RKO (cell line): ENCODE data around the gene EFCC1.

Experiments
- DNase-seq: peaks from one replicate; pipeline ENCODE4 v3.0.0-alpha.2; 2016; ENCODE audit warnings: low spot score

The EFCC1 gene, protein sequence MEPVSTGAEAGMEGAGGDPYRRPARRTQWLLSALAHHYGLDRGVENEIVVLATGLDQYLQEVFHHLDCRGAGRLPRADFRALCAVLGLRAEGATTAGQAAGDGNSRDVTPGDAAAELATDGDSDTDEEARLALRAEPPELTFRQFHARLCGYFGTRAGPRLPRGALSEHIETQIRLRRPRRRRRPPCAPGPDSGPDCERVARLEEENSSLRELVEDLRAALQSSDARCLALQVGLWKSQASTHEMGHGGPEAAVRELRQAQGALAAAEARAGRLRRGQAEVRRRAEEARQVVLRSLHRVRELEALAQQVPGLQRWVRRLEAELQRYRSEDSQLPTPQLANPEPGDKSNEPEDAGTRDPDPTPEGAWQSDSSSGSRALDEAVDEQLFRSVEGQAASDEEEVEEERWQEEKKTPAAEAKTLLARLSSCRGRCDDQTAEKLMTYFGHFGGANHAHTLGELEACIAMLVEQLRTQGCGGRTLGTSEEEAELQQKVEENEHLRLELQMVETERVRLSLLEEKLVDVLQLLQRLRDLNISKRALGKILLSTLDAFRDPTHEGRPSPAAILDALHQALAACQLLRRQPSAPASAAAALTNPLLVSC

DNA sequence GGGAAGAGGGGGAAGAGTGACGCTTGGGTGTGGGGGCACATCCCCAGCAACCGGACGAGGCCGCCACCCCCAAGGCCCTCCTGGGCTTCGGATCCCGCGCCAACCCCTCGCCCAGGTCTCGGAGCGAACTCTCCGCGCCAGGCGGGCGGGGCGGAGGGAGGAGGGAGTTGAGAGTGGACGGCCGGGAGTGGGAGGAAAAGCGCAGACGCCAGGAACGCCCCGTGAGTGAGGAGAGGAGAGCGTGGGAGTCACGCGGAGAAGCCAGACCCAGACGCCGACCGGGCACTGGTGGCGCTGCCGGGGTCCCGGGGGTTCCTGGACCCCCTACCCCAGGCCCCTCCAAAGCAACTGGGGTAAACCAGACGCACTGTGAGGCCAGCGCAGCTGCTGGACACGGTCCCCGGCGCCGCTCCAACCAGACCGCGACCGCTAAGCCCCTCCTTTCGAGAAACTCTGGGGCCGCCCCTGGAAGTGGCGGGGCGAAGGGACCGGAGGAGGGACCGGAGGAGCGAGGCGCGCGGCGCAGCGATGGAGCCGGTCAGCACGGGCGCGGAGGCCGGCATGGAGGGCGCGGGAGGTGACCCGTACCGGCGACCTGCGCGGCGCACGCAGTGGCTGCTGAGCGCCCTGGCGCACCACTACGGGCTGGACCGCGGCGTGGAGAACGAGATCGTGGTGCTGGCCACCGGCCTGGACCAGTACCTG is at the start of gene EFCC1:
Gene EFCC1 (plus strand): TSS at position 204 of the 705 bp plus-strand sequence. CDS start 325 bp downstream, at position 529.
- DNase-seq = no peak

DNA sequence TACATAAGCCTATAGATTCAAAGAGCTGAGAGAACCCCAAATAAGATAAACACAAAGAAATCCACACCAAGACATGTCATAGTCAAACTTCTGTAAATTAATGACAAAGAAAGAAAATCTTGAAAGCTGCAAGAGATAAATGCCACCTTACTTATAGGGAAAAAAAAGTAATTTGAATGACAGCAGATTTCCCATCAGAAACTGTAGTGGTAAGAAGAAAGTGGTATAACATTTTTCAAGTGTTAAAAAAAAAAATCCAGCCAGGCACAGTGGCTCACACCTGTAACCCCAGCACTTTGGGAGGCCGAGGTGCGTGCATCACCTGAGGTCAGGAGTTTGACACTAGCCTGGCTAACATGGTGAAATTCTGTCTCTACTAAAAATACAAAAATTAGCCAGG is 44.7 kb upstream of the EFCC1 start:
- no peak for DNase-seq

GRCh38 chr3:128965280-128965679 is 35.8 kb upstream of the EFCC1 start:
- DNase-seq = no peak

DNA sequence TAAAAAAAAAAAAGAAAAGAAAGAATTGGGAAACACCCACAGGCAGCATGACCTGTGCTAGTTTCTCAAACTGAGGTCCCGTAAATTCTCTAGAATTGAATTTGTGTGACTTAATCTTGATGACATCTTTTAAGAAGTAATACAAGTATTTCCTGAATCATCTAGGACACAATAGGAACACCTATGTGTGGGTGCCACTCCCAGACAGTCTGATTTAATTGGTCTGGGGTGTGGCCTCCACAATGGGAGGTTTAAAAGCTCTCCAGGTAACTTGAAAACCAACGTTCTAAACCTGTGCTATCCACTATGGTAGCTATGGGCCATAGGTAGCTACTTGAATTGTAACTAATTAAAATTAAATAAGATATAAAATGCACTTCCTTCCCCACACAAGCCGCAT is 35.3 kb upstream of the EFCC1 start:
- DNase-seq = no peak

GRCh38 chr3:128967748-128968355 is 33.3 kb upstream of the EFCC1 start:
- DNase-seq = no peak

DNA sequence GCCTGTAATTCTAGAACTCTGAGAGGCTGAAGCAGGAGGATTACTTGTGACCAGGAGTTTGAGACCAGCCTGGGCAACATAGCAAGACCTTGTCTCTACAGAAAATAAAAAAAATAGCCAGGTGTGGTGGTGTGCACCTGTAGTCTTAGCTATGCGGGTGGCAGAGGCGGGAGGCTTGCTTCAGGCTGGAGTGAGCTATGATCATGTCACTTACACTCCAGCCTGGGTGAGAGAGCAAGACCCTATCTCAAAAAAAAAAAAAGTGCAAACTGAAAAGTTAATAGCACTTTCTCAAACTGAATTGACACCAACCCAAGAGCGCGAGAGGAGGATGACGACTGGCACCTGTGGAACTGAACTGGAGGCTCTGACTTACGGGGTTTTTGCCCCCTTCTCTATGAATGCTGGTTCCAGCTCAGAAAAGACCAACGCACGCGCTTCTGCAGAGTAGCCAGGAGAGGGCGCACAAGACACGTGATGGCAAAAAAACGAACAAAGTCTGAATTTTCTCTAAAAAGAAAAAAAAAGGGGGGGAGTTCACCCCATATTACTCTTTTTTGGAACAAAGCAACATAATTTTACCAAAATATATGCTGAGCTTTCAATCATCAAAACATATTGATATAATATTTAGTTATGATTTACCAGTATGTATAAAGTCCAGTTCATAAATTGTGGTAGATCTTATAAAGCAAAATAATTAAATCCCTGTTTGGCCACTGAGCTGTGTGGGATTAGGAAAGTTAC is 30.9 kb upstream of the EFCC1 start:
- peak; percentile 45 for DNase-seq

GRCh38 chr3:128970740-128971047 is 30.4 kb upstream of the EFCC1 start:
- DNase-seq = no peak

GRCh38 chr3:128971421-128972100 is 29.5 kb upstream of the EFCC1 start:
- no peak for DNase-seq

DNA sequence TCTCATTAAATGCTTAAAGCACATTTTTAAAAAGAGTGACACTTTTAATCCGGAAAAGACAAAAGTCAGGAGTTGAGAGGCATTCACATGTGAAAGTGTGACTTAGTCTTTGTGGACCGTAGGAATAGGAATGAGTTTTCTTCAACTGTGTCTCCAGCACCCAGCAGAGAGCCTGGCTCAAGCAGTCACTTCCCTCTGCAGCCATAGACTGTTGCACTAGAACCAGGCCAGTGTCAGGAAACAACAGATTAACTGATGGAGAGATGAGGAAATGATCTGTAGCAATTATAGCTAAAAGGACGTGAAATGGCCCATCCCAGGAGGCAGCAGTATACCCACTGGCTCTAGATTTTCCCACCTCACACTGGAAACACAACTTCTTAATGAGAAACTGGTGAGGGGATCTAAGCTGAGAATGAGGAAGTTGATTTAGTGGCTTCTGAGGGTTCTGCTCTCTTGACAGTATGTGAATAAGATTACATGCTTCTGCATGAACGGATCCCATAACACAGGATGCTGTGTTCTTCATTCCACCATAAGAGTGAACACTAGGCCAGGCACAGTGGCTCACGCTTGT is 27.0 kb upstream of the EFCC1 start:
- DNase-seq = no peak

DNA sequence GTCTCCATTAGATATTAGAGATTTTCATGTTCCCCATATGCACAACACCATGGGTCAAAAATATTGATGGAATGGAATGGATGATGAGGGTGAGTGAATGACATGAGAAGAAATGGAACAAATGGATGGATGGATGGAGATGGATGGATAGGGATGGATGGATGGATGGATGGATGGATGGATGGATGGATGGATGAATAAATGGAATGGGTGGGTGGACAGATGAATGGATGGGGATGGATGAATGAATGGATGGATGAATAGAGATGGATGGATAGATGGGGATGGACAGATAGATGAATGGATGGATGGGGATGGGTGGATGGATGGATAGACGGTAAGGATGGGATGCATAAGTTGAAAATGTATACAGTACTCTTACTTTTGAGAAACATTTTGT is 25.8 kb upstream of the EFCC1 start:
- no peak for DNase-seq

DNA sequence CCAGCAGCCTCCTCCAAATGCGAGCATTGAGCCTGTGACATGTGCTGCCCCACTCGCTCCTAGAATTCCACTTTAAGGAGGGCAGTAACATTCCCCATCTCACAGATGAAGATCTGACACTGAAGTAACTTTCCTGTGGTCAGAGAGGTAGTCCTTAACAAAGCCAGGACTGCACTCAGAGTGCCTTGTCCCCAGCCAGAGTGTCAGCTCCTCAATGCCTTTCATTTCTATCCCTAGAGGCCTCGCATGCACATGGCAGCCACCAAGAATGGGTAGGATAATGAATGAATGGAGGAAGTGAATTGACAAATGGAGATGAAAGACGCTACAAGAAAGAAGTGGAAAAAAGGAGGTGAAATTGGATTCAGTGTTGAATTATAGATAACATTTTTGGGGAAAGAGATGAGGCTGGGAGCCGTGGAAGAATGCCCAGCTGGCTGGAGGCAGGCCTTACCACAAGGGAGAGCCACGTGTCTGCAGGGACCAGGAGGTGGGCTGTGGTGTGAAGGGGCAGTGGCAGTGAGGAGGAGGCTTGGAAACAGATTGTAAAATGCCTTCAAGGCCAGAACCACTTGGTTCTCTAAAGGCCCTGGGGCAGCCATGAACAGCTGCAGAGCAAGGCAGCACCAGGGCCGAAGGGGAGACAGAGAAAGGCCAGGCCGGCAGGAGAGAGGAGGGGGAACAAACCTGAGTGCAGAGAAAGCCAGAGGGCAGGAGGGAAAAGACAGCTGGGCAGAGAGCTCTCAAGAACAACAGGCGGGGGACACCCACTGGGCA is 17.6 kb upstream of the EFCC1 start:
- no peak for DNase-seq

DNA sequence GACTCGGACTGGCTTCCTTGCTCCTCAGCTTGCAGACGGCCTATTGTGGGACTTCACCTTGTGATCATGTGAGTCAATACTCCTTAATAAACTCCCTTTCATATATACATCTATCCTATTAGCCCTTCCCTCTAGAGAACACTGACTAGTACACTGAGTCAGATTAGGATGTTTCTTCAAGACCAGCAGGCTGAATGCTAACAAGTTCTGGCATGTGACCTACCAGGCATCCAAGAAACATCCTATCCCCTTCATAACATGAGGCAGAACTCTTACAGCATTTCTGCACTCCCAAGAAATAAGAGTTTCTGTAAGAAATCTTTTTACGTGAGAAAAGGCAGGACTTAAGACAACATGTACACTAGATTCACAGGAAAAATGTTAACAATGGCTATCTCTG is 16.5 kb upstream of the EFCC1 start:
- DNase-seq = no peak

DNA sequence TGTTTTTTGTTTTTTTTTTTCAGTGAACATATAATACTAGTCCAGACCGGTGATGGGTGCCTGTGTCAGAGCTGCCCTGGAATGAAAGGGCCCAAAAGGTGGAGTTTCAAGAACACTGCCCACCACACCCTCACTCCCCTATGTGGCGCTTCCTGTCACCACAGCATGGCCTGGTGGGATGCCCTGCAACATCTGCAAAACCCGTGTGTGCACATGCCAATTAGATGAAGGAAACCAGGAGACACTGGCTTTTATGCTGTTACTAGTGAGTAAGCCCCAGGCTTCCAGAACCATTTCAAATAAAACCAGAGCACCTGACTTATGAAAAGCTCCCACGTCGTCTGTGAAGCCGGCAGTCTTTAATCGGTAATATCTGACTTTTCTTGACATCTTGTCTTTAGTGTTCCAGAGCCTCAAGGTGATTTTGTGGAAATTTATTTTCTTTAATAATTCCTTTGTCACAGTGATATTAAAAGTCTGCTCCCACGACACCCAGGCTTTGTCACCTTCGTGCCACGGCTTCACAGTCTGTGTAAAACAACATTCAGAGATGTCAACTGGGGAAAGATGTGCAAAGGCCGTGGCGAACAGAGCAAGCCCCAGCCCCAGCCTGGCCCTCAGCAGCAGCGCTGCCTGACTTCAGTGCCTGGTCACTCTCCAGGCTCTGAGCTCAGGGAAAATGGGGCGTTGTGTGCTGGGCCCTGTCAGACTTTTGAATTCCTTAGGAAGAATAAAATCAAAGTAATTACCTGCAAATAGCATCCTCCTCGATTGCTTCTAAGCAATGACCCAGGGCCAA is 13.6 kb upstream of the EFCC1 start:
- no peak for DNase-seq

DNA sequence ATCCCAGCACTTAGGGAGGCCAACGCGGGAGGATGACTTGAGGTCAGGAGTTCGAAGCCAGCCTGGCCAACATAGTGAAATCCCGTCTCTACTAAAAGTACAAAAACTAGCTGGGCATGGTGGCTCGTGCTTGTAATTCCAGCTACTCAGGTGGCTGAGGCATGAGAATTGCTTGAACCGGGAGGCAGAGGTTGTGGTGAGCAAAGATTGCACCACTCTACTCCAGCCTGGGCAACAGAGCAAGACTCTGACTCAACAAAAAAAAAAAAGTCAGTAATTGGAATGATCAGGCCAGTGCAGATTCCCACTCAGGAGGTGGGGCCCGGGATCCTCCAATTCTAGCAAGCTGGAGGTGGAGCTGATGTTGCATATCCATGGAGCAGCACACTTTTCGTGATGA is 12.8 kb upstream of the EFCC1 start:
- no peak for DNase-seq

DNA sequence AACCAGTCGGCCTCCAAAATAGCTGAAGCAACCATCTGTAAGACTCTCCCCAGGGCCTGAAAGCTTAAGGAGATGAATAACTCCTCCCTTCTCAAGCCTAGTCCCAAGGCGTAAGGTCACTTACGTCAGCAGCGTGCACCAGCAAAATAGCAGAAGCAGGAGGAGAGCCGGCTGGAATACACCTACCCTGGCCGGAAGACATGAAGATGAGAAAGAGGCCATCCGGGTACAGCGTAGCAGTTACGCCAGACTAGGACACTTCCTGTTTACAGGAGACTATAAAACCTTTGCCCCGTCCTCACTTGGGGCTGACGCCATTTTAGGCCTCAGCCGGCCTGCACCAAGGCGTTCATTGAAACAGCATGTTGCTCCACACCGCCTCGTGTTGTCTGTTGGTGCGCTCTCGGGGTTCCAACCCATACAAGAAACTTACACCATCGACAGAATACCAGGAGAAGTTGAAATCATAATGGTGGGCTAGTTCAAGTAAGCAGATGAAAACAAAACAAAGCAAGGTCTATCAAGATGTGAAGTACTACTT is 9.7 kb upstream of the EFCC1 start:
- no peak for DNase-seq

GRCh38 chr3:128992926-128993460 is 8.1 kb upstream of the EFCC1 start:
- no peak for DNase-seq

GRCh38 chr3:128993461-128994172 is 7.5 kb upstream of the EFCC1 start, which contains the start of gene CFAP92:
CFAP92 (minus strand) TSS chr3:128994076; CDS start chr3:128993304, 772 bp downstream.
- DNase-seq = peak; percentile 78

DNA sequence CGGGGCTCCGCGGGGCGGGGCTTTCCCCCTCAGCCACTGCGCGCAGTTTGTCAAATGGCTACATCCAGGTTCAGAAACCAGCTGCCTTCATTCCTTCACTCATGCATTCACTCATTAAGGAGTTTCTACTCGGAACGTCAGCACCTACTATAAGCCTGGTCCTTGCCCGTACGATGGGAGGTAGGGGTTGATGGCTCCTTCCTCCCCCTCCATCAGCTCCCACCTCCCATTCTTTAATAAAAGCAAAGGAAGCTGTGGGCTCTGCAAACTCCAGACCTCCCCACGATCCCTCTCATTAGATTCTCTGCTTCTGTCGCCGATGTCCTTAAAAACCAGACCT is 7.0 kb upstream of the EFCC1 start:
- no peak for DNase-seq
